HG03135 (cell line): Measurements from ENCODE around the gene MAP3K4.

Experiments used
- ATAC-seq: cut with Tn5 transposase; IDR thresholded peaks from one replicate; pipeline ENCODE4 v1.9.1; 2021; ENCODE audit warnings: mild to moderate bottlenecking, moderate library complexity; ENCODE audit not compliant: unreplicated experiment

Gene MAP3K4

GRCh38 chr6:161076181-161076677, 84.7 kb downstream of the MAP3K4 start:
- no peak for ATAC-seq

GRCh38 chr6:161079566-161080262, 88.1 kb downstream of the MAP3K4 start:
- ATAC-seq: no peak

GRCh38 chr6:161080263-161080970, 88.8 kb downstream of the MAP3K4 start:
- ATAC-seq: no peak

GRCh38 chr6:161082215-161082614, 90.6 kb downstream of the MAP3K4 start:
- ATAC-seq: no peak

- no peak for ATAC-seq
These were observed 93.7 kb downstream of the MAP3K4 start for GRCh38 chr6:161085246-161085645.

GRCh38 chr6:161088676-161089328, 97.2 kb downstream of the MAP3K4 start:
- ATAC-seq: no peak

- ATAC-seq: no peak
These were observed 99.6 kb downstream of the MAP3K4 start for GRCh38 chr6:161091151-161091550.

GRCh38 chr6:161091972-161092701, 100.6 kb downstream of the MAP3K4 start:
- ATAC-seq: no peak

- no peak for ATAC-seq
These were observed 103.4 kb downstream of the MAP3K4 start for GRCh38 chr6:161094955-161095354.

GRCh38 chr6:161095916-161096315, 104.3 kb downstream of the MAP3K4 start:
- no peak for ATAC-seq

GRCh38 chr6:161100072-161100471, 108.5 kb downstream of the MAP3K4 start:
- ATAC-seq: no peak

- no peak for ATAC-seq
These were observed 109.9 kb downstream of the MAP3K4 start for GRCh38 chr6:161101517-161101916.

- no peak for ATAC-seq
These were observed 111.9 kb downstream of the MAP3K4 start for GRCh38 chr6:161103475-161103874.

GRCh38 chr6:161104966-161105365, 113.4 kb downstream of the MAP3K4 start:
- ATAC-seq: no peak

- ATAC-seq: no peak
These were observed 113.8 kb downstream of the MAP3K4 start for GRCh38 chr6:161105408-161105807.

- ATAC-seq: no peak
These were observed 116.5 kb downstream of the MAP3K4 start for GRCh38 chr6:161107779-161108730.

- ATAC-seq: no peak
These were observed 117.3 kb downstream of the MAP3K4 start for GRCh38 chr6:161108916-161109315.

GRCh38 chr6:161109366-161109765, 117.8 kb downstream of the MAP3K4 start:
- ATAC-seq: no peak

GRCh38 chr6:161110028-161110779, 118.6 kb downstream of the MAP3K4 start:
- ATAC-seq: no peak
